H1 (cell line): ENCODE results near the gene PRRG4. TPM values are rescaled to one million over a fixed set of nuclear protein-coding genes. Genes with fewer than 3 reads are reported as not detected.

Source experiments
- CTCF ChIA-PET: fragments of 300-600 bp; sonication (Branson Sonifier 250); formaldehyde crosslinking; loops from one replicate; lab custom pipeline; 2021; ENCODE audit not compliant: partially characterized antibody; lab: Charles Lee
- POLR2A ChIA-PET: fragments of 300-600 bp; sonication (Branson Sonifier 250); formaldehyde crosslinking; loops from one replicate; lab custom pipeline; 2021; ENCODE audit warnings: inconsistent platforms; ENCODE audit not compliant: partially characterized antibody; lab: Charles Lee
- DNase-seq, 2 experiments: peaks; one replicate each; pipeline versions ENCODE4 v3.0.0 to v3.0.0-alpha.2; 2010 to 2022; ENCODE audit warnings: low spot score in 2 of 2, low read depth in 1 of 2, mixed read lengths in 1 of 2
- FAIRE-seq: peaks from 2 replicates; lab custom pipeline; 2011; peaks lifted over from hg19 to GRCh38; lab: Jason Lieb, UNC
- H2AFZ ChIP-seq: 2 replicates; pipeline ENCODE4 v1.8.1; 2012; ENCODE audit warnings: low read length, inconsistent platforms
- H2AK5ac ChIP-seq: 2 replicates; pipeline ENCODE4 v1.6.1; 2013; ENCODE audit warnings: low read depth, low read length
- H2BK120ac ChIP-seq: replicated peaks from 2 replicates; pipeline ENCODE3; 2013; ENCODE audit warnings: low read depth, low read length, inconsistent platforms
- H2BK12ac ChIP-seq: 2 replicates; pipeline ENCODE4 v1.6.1; 2013; ENCODE audit warnings: low read depth, low read length
- H2BK15ac ChIP-seq: 2 replicates; pipeline ENCODE4 v1.6.1; 2013; ENCODE audit warnings: low read length
- H2BK20ac ChIP-seq: 2 replicates; pipeline ENCODE4 v1.6.1; 2013; ENCODE audit warnings: low read length
- H2BK5ac ChIP-seq: 2 replicates; pipeline ENCODE4 v1.6.1; 2013; ENCODE audit warnings: low read depth, low read length
- H3K14ac ChIP-seq: 2 replicates; pipeline ENCODE4 v1.6.1; 2013; ENCODE audit warnings: inconsistent platforms; ENCODE audit not compliant: insufficient read length
- H3K18ac ChIP-seq: 2 replicates; pipeline ENCODE4 v1.6.1; 2013; ENCODE audit warnings: low read length; ENCODE audit errors: extremely low read depth
- H3K23ac ChIP-seq: 2 replicates; pipeline ENCODE4 v1.6.1; 2013; ENCODE audit warnings: inconsistent platforms; ENCODE audit not compliant: insufficient read length
- H3K23me2 ChIP-seq: 2 replicates; pipeline ENCODE4 v1.6.1; 2013; ENCODE audit warnings: low read depth, low read length
- H3K27ac ChIP-seq: 2 replicates; pipeline ENCODE4 v1.6.1; 2011; ENCODE audit warnings: low read depth, low read length, inconsistent platforms
- H3K27me3 ChIP-seq, 4 experiments: replicated peaks in 1 of 4; 1 replicate in 1 of 4; 2 replicates in 3 of 4; pipeline versions ENCODE4 v1.6.1 to v1.8.1; 2011 to 2013; ENCODE audit warnings: low read length in 3 of 4, mild to moderate bottlenecking in 3 of 4, inconsistent platforms in 2 of 4, mixed read lengths in 2 of 4, moderate library complexity in 1 of 4; ENCODE audit not compliant: control insufficient read depth in 3 of 4, insufficient read depth in 3 of 4; ENCODE audit errors: extremely low read depth in 1 of 4
- H3K36me3 ChIP-seq, 4 experiments: 2 replicates each; pipeline versions ENCODE4 v1.6.1 to v1.8.1; 2011 to 2013; ENCODE audit warnings: mild to moderate bottlenecking in 4 of 4, low read length in 3 of 4, moderate library complexity in 2 of 4, control low read depth in 1 of 4, inconsistent platforms in 1 of 4; ENCODE audit not compliant: insufficient read depth in 4 of 4, control insufficient read depth in 2 of 4
- H3K4ac ChIP-seq: replicated peaks from 2 replicates; pipeline ENCODE3; 2013; ENCODE audit warnings: low read length, low read depth, mixed read lengths, inconsistent platforms; ENCODE audit not compliant: insufficient read length
- H3K4me1 ChIP-seq, 4 experiments: replicated peaks in 1 of 4; 1 replicate in 1 of 4; 2 replicates in 3 of 4; pipeline versions ENCODE4 v1.6.1 to v1.8.1; 2011 to 2013; ENCODE audit warnings: low read length in 3 of 4, inconsistent platforms in 2 of 4, mixed read lengths in 1 of 4; ENCODE audit not compliant: insufficient read depth in 4 of 4, control insufficient read depth in 3 of 4
- H3K4me2 ChIP-seq, 2 experiments: 2 replicates each; pipeline versions ENCODE4 v1.6.1 to v1.8.1; 2011 to 2013; ENCODE audit warnings: low read depth in 2 of 2, low read length in 2 of 2, control low read depth in 1 of 2, inconsistent platforms in 1 of 2, mild to moderate bottlenecking in 1 of 2; ENCODE audit not compliant: insufficient read depth in 1 of 2
- H3K4me3 ChIP-seq, 4 experiments: fragments of 200-600, 300-600 bp in 1 of 4; sonication (generic), shearing (Covaris generic), sonication (Bioruptor Twin) in 1 of 4; 2 replicates each; pipeline versions ENCODE4 v1.5.1 to v1.8.1; 2011 to 2016; ENCODE audit warnings: low read length in 4 of 4, low read depth in 3 of 4, control low read depth in 2 of 4, inconsistent platforms in 2 of 4, mild to moderate bottlenecking in 2 of 4, mixed read lengths in 1 of 4, moderate library complexity in 1 of 4; ENCODE audit not compliant: insufficient read depth in 2 of 4; ENCODE audit errors: extremely low read depth in 1 of 4
- H3K56ac ChIP-seq: replicated peaks from 2 replicates; pipeline ENCODE3; 2013; ENCODE audit warnings: low read depth, mild to moderate bottlenecking, mixed read lengths, low read length, inconsistent platforms; ENCODE audit not compliant: insufficient read length
- H3K79me1 ChIP-seq: 2 replicates; pipeline ENCODE4 v1.6.1; 2013; ENCODE audit warnings: low read depth, low read length, control low read depth
- H3K79me2 ChIP-seq, 2 experiments: 2 replicates each; pipeline versions ENCODE4 v1.6.1 to v1.8.1; 2012 to 2013; ENCODE audit warnings: low read length in 2 of 2, mild to moderate bottlenecking in 2 of 2, inconsistent platforms in 1 of 2; ENCODE audit not compliant: insufficient read depth in 2 of 2, control insufficient read depth in 1 of 2
- H3K9ac ChIP-seq, 4 experiments: replicated peaks in 1 of 4; 1 replicate in 1 of 4; 2 replicates in 3 of 4; pipeline versions ENCODE4 v1.6.1 to v1.8.1; 2011 to 2013; ENCODE audit warnings: low read depth in 3 of 4, low read length in 3 of 4, control low read depth in 2 of 4, mild to moderate bottlenecking in 2 of 4, moderate library complexity in 2 of 4, inconsistent platforms in 1 of 4; ENCODE audit errors: extremely low read depth in 1 of 4
- H3K9me3 ChIP-seq, 2 experiments: 2 replicates each; pipeline versions ENCODE4 v1.6.1 to v1.8.1; 2012 to 2013; ENCODE audit warnings: mild to moderate bottlenecking in 2 of 2, moderate library complexity in 2 of 2, control low read depth in 1 of 2, inconsistent platforms in 1 of 2, low read depth in 1 of 2, low read length in 1 of 2, mixed read lengths in 1 of 2; ENCODE audit not compliant: insufficient read depth in 2 of 2
- H4K20me1 ChIP-seq, 2 experiments: replicated peaks in 1 of 2; 2 replicates each; pipeline versions ENCODE3 to v1.8.1; 2011 to 2013; ENCODE audit warnings: inconsistent platforms in 2 of 2, low read length in 2 of 2, mild to moderate bottlenecking in 1 of 2; ENCODE audit not compliant: insufficient read depth in 2 of 2, control insufficient read depth in 1 of 2
- H4K5ac ChIP-seq: 2 replicates; pipeline ENCODE4 v1.6.1; 2013; ENCODE audit warnings: low read length, low read depth, mixed read lengths, inconsistent platforms; ENCODE audit not compliant: insufficient read length
- H4K8ac ChIP-seq: 2 replicates; pipeline ENCODE4 v1.8.0; 2013; ENCODE audit warnings: mild to moderate bottlenecking, moderate library complexity, low read length, inconsistent platforms; ENCODE audit not compliant: insufficient read depth; ENCODE audit errors: extremely low read depth
- H4K91ac ChIP-seq: replicated peaks from 2 replicates; pipeline ENCODE3; 2013; ENCODE audit warnings: low read length, mixed read lengths, inconsistent platforms; ENCODE audit not compliant: insufficient read length
- ASH2L ChIP-seq: fragments of 200-600, 300-600 bp; sonication (generic); IDR thresholded peaks from one replicate; pipeline ENCODE4 v1.7.1; 2017; ENCODE audit warnings: low read length
- BACH1 ChIP-seq: IDR thresholded peaks from 2 replicates; pipeline ENCODE4 v1.6.1; 2012; ENCODE audit warnings: low read length, improper control_type of control experiment
- CBX5 ChIP-seq: fragments of 300-800, 300-1000 bp; sonication (generic); IDR thresholded peaks from 2 replicates; pipeline ENCODE4 v1.7.1; 2016; ENCODE audit warnings: antibody characterized with exemption, low read length, low read depth
- KDM5A ChIP-seq: fragments of 200-600 bp; IDR thresholded peaks from 2 replicates; pipeline ENCODE4 v1.7.1; 2012; ENCODE audit warnings: mild to moderate bottlenecking, low read length, inconsistent platforms, mixed read lengths
- POLR2AphosphoS5 ChIP-seq: IDR thresholded peaks from 2 replicates; pipeline ENCODE4 v1.6.1; 2011; ENCODE audit warnings: low read depth, low read length
- RAD21 ChIP-seq, 2 experiments: IDR thresholded peaks in 1 of 2; conservative IDR thresholded peaks in 1 of 2; 2 replicates each; pipeline ENCODE4 v1.6.1; 2011; ENCODE audit warnings: low read depth in 2 of 2, low read length in 2 of 2, improper control_type of control experiment in 1 of 2, inconsistent platforms in 1 of 2, mild to moderate bottlenecking in 1 of 2, moderate library complexity in 1 of 2
- RBBP5 ChIP-seq: IDR thresholded peaks from 2 replicates; pipeline ENCODE4 v1.7.1; 2012; ENCODE audit warnings: low read depth, mild to moderate bottlenecking, inconsistent platforms, low read length, moderate library complexity, borderline replicate concordance
- RNF2 ChIP-seq: fragments of 200-900, 300-1000 bp; sonication (generic); IDR thresholded peaks from 2 replicates; pipeline ENCODE4 v1.7.1; 2016; ENCODE audit warnings: borderline replicate concordance, low read depth, mild to moderate bottlenecking, antibody characterized with exemption, low read length; ENCODE audit not compliant: poor library complexity, severe bottlenecking; ENCODE audit errors: missing control alignments
- SAP30 ChIP-seq: fragments of 300-600 bp; sonication (generic); IDR thresholded peaks from 2 replicates; pipeline ENCODE4 v1.7.1; 2012; ENCODE audit warnings: low read length, moderate library complexity, mild to moderate bottlenecking, inconsistent platforms; ENCODE audit not compliant: insufficient read depth, insufficient replicate concordance
- SIX5 ChIP-seq: IDR thresholded peaks from 2 replicates; pipeline ENCODE4 v1.6.1; 2011; ENCODE audit warnings: mild to moderate bottlenecking, low read depth, low read length
- SRF ChIP-seq: IDR thresholded peaks from 2 replicates; pipeline ENCODE4 v1.6.1; 2011; ENCODE audit warnings: mild to moderate bottlenecking, low read depth, low read length, moderate library complexity
- YY1 ChIP-seq: IDR thresholded peaks from 2 replicates; pipeline ENCODE4 v1.6.1; 2011; ENCODE audit warnings: low read depth, mild to moderate bottlenecking, low read length
- polyA plus RNA-seq, 7 experiments: library from polyadenylated mRNA; depleted of rRNA in 3 of 7; stranded (reverse) in 5 of 7; unstranded in 2 of 7; fragments of >200 nt in 5 of 7; fragments of 200-250 nt in 2 of 7; gene quantifications; 1 replicate in 5 of 7; 2 replicates in 1 of 7; 4 replicates in 1 of 7; pipeline versions ENCODE4 v1.2.1 to v1.2.3, GENCODE V29; 2011 to 2013; ENCODE audit warnings: missing spikeins in 2 of 7, mixed read lengths in 2 of 7
- total RNA-seq: library from RNA; stranded (reverse); fragmentation: NEBNext Ultra II Directional; extraction: Animal tissue kit (Norgen Biotek cat#: 25700); gene quantifications from 2 replicates; pipeline ENCODE4 v1.2.1, GENCODE V29; 2021

PRRG4 gene
- total and polyA plus RNA-seq, 2 of the 8 experiments (the other 6 are each of a cell fraction or from before 2014, with no cell fraction given): 0.65 to 1.7 TPM

GRCh38 chr11:32821517-32821916 lies 8.2 kb upstream of the PRRG4 start:
- Histone ChIP-seq H3K23ac (no peak overlapping the region), H3K27ac (no peak overlapping the region), H2BK20ac (no peak overlapping the region), H3K79me2 (no peaks in the 10 kb centered on the region), H2BK120ac (no peak overlapping the region), H3K18ac (no peak overlapping the region), H3K36me3 (no peaks in the 10 kb centered on the region), H2BK5ac (no peak overlapping the region), H3K9me3 (no peaks in the 10 kb centered on the region), H2BK12ac (no peak overlapping the region), H4K91ac (no peak overlapping the region), H3K23me2 (no peaks in the 10 kb centered on the region), H2AK5ac (no peak overlapping the region), H3K4me1 (no peaks in the 10 kb centered on the region), H3K27me3 (no peaks in the 10 kb centered on the region), H3K56ac (no peak overlapping the region), H3K4me3 (no peak overlapping the region), H2BK15ac (no peak overlapping the region), H3K4ac (no peak overlapping the region), H3K14ac (no peak overlapping the region), H4K20me1 (no peaks in the 10 kb centered on the region), H3K4me2 (no peak overlapping the region), H3K9ac (no peak overlapping the region), H2AFZ (no peak overlapping the region), H3K79me1 (no peaks in the 10 kb centered on the region), H4K8ac (no peak overlapping the region), H4K5ac (no peak overlapping the region)
- TF ChIP-seq SRF (no peak), ASH2L (no peak), RNF2 (no peak), BACH1 (no peak), RAD21 (IDR thresholded peaks at IDR 0.05 in 1 of 2, conservative IDR thresholded peaks at IDR 0.05 in 1 of 2; ENCODE audit: low read depth in 2 of 2, low read length in 2 of 2) (no peak), KDM5A (no peak), SAP30 (no peak), SIX5 (no peak), RBBP5 (no peak), YY1 (no peak), CBX5 (no peak), POLR2AphosphoS5 (no peak)
- no peak for FAIRE-seq
- CTCF ChIA-PET: interaction anchor here (0.7 kb wide), 1 partner anchor 25 kb away, joined by 3 read pairs; no protein-coding TSS in a partner anchor
- POLR2A ChIA-PET: no interaction called here
- DNase-seq: no peak
